HEK293T (cell line): ENCODE data around the gene GRPEL1.

Source experiments
- CTCF ChIA-PET: fragments of 350-600 bp; formaldehyde crosslinking; extraction: SDS; loops from one replicate; lab custom pipeline; 2021; ENCODE audit warnings: antibody characterized with exemption, inconsistent platforms; lab: Yijun Ruan, JAX
- POLR2A ChIA-PET: fragments of 350-600 bp; formaldehyde crosslinking; extraction: SDS; loops from one replicate; lab custom pipeline; 2020; ENCODE audit warnings: antibody characterized with exemption, inconsistent platforms; lab: Yijun Ruan, JAX
- DNase-seq: peaks from one replicate; pipeline ENCODE4 v3.0.0; 2012; ENCODE audit warnings: mixed read lengths; ENCODE audit errors: extremely low spot score
- ARNT ChIP-seq: fragments of 450-650 bp; IDR thresholded peaks from 2 replicates; pipeline ENCODE4 v1.6.1; 2017; ENCODE audit warnings: mild to moderate bottlenecking
- BHLHE40 ChIP-seq: fragments of 450-650 bp; IDR thresholded peaks from 2 replicates; pipeline ENCODE4 v1.6.1; 2016; ENCODE audit warnings: mild to moderate bottlenecking, moderate library complexity, borderline replicate concordance
- CTBP1 ChIP-seq: fragments of 450-650 bp; IDR thresholded peaks from 2 replicates; pipeline ENCODE4 v1.6.1; 2016; ENCODE audit warnings: borderline replicate concordance
- ELF4 ChIP-seq: fragments of 450-650 bp; IDR thresholded peaks from 2 replicates; pipeline ENCODE4 v1.6.1; 2017; ENCODE audit warnings: antibody characterized with exemption
- FOXA1 ChIP-seq: fragments of 450-650 bp; IDR thresholded peaks from 2 replicates; pipeline ENCODE4 v1.6.1; 2016; ENCODE audit warnings: mild to moderate bottlenecking
- FOXK2 ChIP-seq: fragments of 450-650 bp; IDR thresholded peaks from 2 replicates; pipeline ENCODE4 v1.6.1; 2016; ENCODE audit warnings: mild to moderate bottlenecking
- FOXM1 ChIP-seq: fragments of 450-650 bp; IDR thresholded peaks from 2 replicates; pipeline ENCODE4 v1.6.1; 2017; ENCODE audit warnings: mild to moderate bottlenecking, borderline replicate concordance
- HDGF ChIP-seq: fragments of 450-650 bp; IDR thresholded peaks from 2 replicates; pipeline ENCODE4 v1.6.1; 2017; ENCODE audit warnings: antibody characterized with exemption, borderline replicate concordance
- L3MBTL2 ChIP-seq: fragments of 450-650 bp; conservative IDR thresholded peaks from 2 replicates; pipeline ENCODE4 v1.6.1; 2016; ENCODE audit warnings: mild to moderate bottlenecking
- LEF1 ChIP-seq: fragments of 450-650 bp; IDR thresholded peaks from 2 replicates; pipeline ENCODE4 v1.6.1; 2017; ENCODE audit warnings: mild to moderate bottlenecking, borderline replicate concordance
- NFRKB ChIP-seq: fragments of 450-650 bp; IDR thresholded peaks from 2 replicates; pipeline ENCODE4 v1.6.1; 2016; ENCODE audit warnings: mild to moderate bottlenecking, moderate library complexity
- PKNOX1 ChIP-seq: fragments of 450-650 bp; IDR thresholded peaks from 2 replicates; pipeline ENCODE4 v1.6.1; 2016
- SP1 ChIP-seq: fragments of 450-650 bp; IDR thresholded peaks from 2 replicates; pipeline ENCODE4 v1.6.1; 2017
- SUZ12 ChIP-seq: fragments of 450-650 bp; IDR thresholded peaks from 2 replicates; pipeline ENCODE4 v1.6.1; 2016; ENCODE audit warnings: mild to moderate bottlenecking
- TARDBP ChIP-seq: fragments of 450-650 bp; IDR thresholded peaks from 2 replicates; pipeline ENCODE4 v1.6.1; 2016
- ZNF384 ChIP-seq: fragments of 450-650 bp; IDR thresholded peaks from 2 replicates; pipeline ENCODE4 v1.6.1; 2016

Gene GRPEL1

DNA sequence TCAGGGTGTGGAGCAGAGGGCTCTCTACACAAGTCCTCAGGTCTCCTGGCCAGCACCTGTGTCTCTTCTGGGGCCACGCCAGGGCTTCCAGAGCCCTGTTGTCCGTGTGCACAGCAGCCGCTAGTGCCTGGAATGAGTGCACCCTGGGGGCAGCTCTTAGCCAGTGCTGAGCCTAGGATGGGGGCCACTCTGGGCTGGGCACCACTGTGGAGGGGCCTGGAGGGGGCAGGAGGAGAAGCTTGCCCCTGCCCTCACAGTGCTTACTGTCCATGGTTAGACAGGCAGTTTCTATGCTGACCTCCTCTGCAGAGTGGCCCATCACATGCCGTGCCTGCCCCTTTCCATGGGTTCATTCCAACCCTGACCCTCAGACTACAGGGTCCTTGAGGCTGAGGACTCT, 42.7 kb upstream of the GRPEL1 start:
- TF ChIP-seq NFRKB (no peak), L3MBTL2 (no peak), ZNF384 (no peak), CTBP1 (no peak), ARNT (no peak), LEF1 (no peak), BHLHE40 (no peak), FOXK2 (no peak), FOXA1 (no peak), SP1 (no peak), SUZ12 (no peak), TARDBP (no peak), HDGF (no peak), FOXM1 (no peak), PKNOX1 (no peak), ELF4 (no peak)
- no peak for DNase-seq
- POLR2A ChIA-PET = no interaction called here
- CTCF ChIA-PET = interaction anchor here (0.6 to 1.2 kb wide), 2 partner anchors 9 to 436 kb away, joined by 3 to 4 read pairs; no protein-coding TSS in a partner anchor

GRCh38 chr4:7109169-7109568, 41.3 kb upstream of the GRPEL1 start:
- TF ChIP-seq BHLHE40 (no peak), ELF4 (no peak), L3MBTL2 (no peak), TARDBP (no peak), FOXM1 (no peak), SUZ12 (no peak), CTBP1 (no peak), FOXK2 (no peak), FOXA1 (no peak), ARNT (no peak), LEF1 (no peak), SP1 (no peak), NFRKB (no peak), PKNOX1 (no peak), HDGF (no peak)
- ChIA-PET POLR2A (no interaction called here), CTCF (no interaction called here)

DNA sequence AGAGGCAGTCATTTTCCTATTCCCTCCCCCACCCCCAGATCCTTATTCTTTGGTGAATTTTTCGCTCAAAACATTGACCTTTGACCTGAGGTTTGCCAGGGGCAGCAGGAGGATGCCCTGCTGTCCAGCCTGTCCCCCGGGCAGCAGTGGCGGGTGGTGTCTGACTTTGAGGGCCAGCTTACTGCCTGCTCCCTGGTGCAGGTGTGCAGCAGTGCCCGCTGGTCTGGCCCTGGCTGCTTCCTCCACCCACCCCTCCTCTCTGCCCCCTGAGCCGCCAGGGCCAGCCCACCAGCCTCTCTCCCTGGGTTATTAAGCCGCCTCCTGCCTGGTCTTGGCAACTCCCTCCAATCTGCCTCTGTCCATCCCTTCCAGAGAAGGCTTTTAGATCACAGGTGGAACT, 40.8 kb upstream of the GRPEL1 start:
- TF ChIP-seq FOXK2 (no peak), ELF4 (no peak), HDGF (no peak), FOXA1 (no peak), SP1 (no peak), LEF1 (no peak), SUZ12 (no peak), PKNOX1 (no peak), ZNF384 (no peak), BHLHE40 (no peak), FOXM1 (no peak)
- ChIA-PET CTCF (no interaction called here), POLR2A (no interaction called here)
- DNase-seq = no peak

More at GRCh38 chr4:7109169-7109568, 41.3 kb upstream of the GRPEL1 start:
- DNase-seq = no peak

DNA sequence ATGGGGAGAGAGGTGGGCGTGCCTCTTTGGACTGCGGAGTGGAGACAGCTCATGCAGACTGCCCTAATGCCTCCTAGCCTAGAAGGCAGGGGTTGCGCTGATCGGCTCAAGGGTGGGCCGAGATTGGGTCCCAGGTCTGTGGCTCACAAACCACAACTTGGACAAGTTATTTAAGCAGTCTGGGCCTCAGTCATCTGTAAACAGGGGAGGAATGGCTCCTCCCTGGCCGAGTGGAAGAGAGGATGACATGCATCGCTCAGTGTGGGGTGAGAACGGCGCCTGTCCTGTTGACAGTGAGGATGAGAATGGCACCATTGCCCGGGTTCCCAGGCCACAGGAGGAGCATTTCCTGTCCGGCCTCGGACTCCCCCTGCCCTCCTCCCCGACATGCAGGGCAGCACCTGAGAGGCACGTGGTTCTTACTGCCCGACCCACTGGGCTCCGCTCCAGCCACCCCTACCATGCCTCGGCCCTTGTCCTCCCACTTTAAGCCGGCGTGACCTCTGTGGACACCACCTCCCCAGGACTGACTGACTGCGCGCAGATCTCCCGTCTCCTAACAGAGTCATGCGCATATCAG, 40.3 kb upstream of the GRPEL1 start:
- POLR2A ChIA-PET = no interaction called here
- CTCF ChIA-PET = no interaction called here
- no peak for DNase-seq
- TF ChIP-seq SUZ12 (no peak), LEF1 (no peak), BHLHE40 (no peak), PKNOX1 (no peak), ARNT (no peak), ELF4 (no peak)

DNA sequence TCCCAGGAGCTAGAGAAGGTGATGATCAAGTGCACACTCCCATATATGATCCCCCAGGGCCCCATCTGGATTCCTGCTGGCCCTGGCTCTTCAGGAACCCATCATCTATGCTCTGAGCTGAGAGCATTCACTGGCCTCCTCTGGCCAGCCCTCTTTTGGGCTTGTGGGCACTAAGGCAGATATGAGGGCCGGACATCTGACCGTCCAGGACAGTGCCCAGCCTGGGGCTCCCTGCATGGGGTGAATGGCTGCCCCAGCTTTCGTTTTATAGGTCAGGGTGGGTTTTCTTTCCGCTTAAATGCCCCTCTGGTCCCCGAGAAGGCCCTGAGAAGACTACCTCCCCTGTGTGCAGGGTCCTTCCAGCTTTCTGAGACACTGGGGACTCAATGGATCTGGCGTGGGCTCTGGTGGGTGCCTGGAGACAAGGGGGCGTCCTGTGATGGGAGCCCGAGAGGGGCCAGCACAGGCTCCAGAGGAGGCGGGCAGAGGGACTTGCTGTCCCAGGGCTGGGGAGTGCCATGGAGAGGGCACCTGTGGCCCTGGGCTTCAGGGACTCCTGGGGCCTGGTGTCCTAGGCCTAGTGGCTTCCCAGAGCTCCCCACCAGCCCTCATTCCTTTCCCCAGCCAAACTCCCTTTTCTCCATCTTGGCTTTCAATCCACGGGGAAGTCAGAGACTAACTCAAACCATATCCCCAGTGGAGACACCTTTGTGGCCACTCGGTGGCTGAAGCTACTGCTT, 39.5 kb upstream of the GRPEL1 start:
- CTCF ChIA-PET = no interaction called here
- POLR2A ChIA-PET = no interaction called here
- DNase-seq = no peak
- TF ChIP-seq PKNOX1 (no peak), ELF4 (no peak), FOXK2 (no peak), ZNF384 (no peak), HDGF (no peak)
